ENCODE results near the gene NFASC.

DNA sequence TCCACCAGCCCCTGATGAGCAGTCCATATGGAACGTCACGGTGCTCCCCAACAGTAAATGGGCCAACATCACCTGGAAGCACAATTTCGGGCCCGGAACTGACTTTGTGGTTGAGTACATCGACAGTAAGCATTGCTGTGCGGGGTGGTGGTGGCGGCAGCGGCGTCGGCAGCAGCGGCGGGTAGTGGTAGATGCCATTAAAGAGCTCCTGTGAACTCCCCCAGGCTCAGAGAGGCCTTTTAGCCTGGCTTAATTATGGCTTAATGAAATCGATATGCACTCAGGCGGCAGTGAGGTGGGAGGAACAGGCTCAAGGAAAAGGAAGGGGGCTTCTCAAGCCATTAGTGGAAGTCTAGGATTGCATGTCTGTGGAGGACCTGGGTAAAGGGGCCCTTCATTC lies 130.5 kb downstream of the NFASC start:
- TF ChIP-seq, protein P1, sequence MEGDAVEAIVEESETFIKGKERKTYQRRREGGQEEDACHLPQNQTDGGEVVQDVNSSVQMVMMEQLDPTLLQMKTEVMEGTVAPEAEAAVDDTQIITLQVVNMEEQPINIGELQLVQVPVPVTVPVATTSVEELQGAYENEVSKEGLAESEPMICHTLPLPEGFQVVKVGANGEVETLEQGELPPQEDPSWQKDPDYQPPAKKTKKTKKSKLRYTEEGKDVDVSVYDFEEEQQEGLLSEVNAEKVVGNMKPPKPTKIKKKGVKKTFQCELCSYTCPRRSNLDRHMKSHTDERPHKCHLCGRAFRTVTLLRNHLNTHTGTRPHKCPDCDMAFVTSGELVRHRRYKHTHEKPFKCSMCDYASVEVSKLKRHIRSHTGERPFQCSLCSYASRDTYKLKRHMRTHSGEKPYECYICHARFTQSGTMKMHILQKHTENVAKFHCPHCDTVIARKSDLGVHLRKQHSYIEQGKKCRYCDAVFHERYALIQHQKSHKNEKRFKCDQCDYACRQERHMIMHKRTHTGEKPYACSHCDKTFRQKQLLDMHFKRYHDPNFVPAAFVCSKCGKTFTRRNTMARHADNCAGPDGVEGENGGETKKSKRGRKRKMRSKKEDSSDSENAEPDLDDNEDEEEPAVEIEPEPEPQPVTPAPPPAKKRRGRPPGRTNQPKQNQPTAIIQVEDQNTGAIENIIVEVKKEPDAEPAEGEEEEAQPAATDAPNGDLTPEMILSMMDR (conservative IDR thresholded peaks at IDR 0.05; ENCODE audit: low read depth in 2 of 2), result no peak
- TF ChIP-seq EZH2 (IDR thresholded peaks at IDR 0.05; ENCODE audit: low read depth, unreplicated experiment) (no peak), JUNB (IDR thresholded peaks at IDR 0.05; ENCODE audit: unreplicated experiment) (no peak), POLR2AphosphoS5 (IDR thresholded peaks at IDR 0.05; ENCODE audit: low read depth) (no peak), CREB1 (CRISPR knock-in tag; IDR thresholded peaks at IDR 0.05; ENCODE audit: low read depth) (no peak), EZH2phosphoT487 (IDR thresholded peaks at IDR 0.05; ENCODE audit: unreplicated experiment) (no peak), ZNF114 (CRISPR knock-in tag; IDR thresholded peaks at IDR 0.05) (no peak)
- TF ChIP-seq, protein P2, sequence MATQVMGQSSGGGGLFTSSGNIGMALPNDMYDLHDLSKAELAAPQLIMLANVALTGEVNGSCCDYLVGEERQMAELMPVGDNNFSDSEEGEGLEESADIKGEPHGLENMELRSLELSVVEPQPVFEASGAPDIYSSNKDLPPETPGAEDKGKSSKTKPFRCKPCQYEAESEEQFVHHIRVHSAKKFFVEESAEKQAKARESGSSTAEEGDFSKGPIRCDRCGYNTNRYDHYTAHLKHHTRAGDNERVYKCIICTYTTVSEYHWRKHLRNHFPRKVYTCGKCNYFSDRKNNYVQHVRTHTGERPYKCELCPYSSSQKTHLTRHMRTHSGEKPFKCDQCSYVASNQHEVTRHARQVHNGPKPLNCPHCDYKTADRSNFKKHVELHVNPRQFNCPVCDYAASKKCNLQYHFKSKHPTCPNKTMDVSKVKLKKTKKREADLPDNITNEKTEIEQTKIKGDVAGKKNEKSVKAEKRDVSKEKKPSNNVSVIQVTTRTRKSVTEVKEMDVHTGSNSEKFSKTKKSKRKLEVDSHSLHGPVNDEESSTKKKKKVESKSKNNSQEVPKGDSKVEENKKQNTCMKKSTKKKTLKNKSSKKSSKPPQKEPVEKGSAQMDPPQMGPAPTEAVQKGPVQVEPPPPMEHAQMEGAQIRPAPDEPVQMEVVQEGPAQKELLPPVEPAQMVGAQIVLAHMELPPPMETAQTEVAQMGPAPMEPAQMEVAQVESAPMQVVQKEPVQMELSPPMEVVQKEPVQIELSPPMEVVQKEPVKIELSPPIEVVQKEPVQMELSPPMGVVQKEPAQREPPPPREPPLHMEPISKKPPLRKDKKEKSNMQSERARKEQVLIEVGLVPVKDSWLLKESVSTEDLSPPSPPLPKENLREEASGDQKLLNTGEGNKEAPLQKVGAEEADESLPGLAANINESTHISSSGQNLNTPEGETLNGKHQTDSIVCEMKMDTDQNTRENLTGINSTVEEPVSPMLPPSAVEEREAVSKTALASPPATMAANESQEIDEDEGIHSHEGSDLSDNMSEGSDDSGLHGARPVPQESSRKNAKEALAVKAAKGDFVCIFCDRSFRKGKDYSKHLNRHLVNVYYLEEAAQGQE (IDR thresholded peaks at IDR 0.05; ENCODE audit: unreplicated experiment), result no peak
- TF ChIP-seq, protein P3, sequence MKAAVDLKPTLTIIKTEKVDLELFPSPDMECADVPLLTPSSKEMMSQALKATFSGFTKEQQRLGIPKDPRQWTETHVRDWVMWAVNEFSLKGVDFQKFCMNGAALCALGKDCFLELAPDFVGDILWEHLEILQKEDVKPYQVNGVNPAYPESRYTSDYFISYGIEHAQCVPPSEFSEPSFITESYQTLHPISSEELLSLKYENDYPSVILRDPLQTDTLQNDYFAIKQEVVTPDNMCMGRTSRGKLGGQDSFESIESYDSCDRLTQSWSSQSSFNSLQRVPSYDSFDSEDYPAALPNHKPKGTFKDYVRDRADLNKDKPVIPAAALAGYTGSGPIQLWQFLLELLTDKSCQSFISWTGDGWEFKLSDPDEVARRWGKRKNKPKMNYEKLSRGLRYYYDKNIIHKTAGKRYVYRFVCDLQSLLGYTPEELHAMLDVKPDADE (IDR thresholded peaks at IDR 0.05), result no peak
